Endothelial cell of umbilical vein (primary cell): ENCODE results near the gene PARK7. TPM values are rescaled to one million over a fixed set of nuclear protein-coding genes. Genes with fewer than 3 reads are reported as not detected.

Source experiments
- BruUV-seq: library from RNA; stranded (reverse); fragments of 400-500 nt; replicated peaks from 2 replicates; lab custom pipeline; 2021; lab: Mats Ljungman, UMichigan
- CTCF ChIA-PET: fragments of 300-600, 350-600 bp; sonication (Branson Sonifier 250); formaldehyde crosslinking; loops from one replicate; lab custom pipeline; 2021; ENCODE audit warnings: antibody characterized with exemption, inconsistent platforms; lab: Charles Lee
- POLR2A ChIA-PET: fragments of 300-600, 350-600 bp; sonication (Branson Sonifier 250); formaldehyde crosslinking; loops from one replicate; lab custom pipeline; 2021; ENCODE audit warnings: antibody characterized with exemption, inconsistent platforms; lab: Charles Lee
- DNase-seq: peaks from one replicate; pipeline ENCODE4 v3.0.0-alpha.2; 2011; ENCODE audit warnings: low read depth, low spot score
- FAIRE-seq: peaks from 2 replicates; lab custom pipeline; 2011; peaks lifted over from hg19 to GRCh38; lab: Jason Lieb, UNC
- H2AFZ ChIP-seq: 2 replicates; pipeline ENCODE4 v1.6.0; 2012; ENCODE audit warnings: low read depth, low read length, control low read depth, inconsistent platforms
- H3K27ac ChIP-seq: 2 replicates; pipeline ENCODE4 v1.5.1; 2011; ENCODE audit warnings: low read depth, mild to moderate bottlenecking, control low read depth, low read length, moderate library complexity; ENCODE audit not compliant: insufficient read depth
- H3K27me3 ChIP-seq, 2 experiments: 2 replicates each; pipeline versions ENCODE4 v1.6.0 to v1.6.1; 2011; ENCODE audit warnings: low read length in 2 of 2, mixed read lengths in 1 of 2; ENCODE audit not compliant: control insufficient read depth in 2 of 2, insufficient read depth in 2 of 2
- H3K36me3 ChIP-seq, 2 experiments: 2 replicates in 1 of 2; 3 replicates in 1 of 2; pipeline ENCODE4 v1.5.1; 2011; ENCODE audit warnings: low read length in 2 of 2, mild to moderate bottlenecking in 1 of 2, moderate library complexity in 1 of 2; ENCODE audit not compliant: control insufficient read depth in 2 of 2, insufficient read depth in 2 of 2; ENCODE audit errors: extremely low read depth in 1 of 2
- H3K4me1 ChIP-seq: 3 replicates; pipeline ENCODE4 v1.5.1; 2011; ENCODE audit warnings: mild to moderate bottlenecking, low read length; ENCODE audit not compliant: control insufficient read depth, insufficient read depth; ENCODE audit errors: extremely low read depth
- H3K4me2 ChIP-seq: 2 replicates; pipeline ENCODE4 v1.6.1; 2011; ENCODE audit warnings: low read length, control low read depth, mixed read lengths; ENCODE audit not compliant: insufficient read depth
- H3K4me3 ChIP-seq, 3 experiments: fragments of 200-600 bp in 1 of 3; sonication (generic), shearing (Covaris generic) in 1 of 3; replicated peaks in 1 of 3; 2 replicates each; pipeline ENCODE4 v1.5.1; 2011 to 2016; ENCODE audit warnings: control low read depth in 3 of 3, low read length in 3 of 3, mild to moderate bottlenecking in 2 of 3, inconsistent platforms in 1 of 3, low read depth in 1 of 3, moderate library complexity in 1 of 3; ENCODE audit not compliant: insufficient read depth in 1 of 3
- H3K79me2 ChIP-seq: 2 replicates; pipeline ENCODE4 v1.6.0; 2012; ENCODE audit warnings: low read length, inconsistent platforms; ENCODE audit not compliant: control insufficient read depth, insufficient read depth
- H3K9ac ChIP-seq: replicated peaks from 2 replicates; pipeline ENCODE3; 2011; ENCODE audit warnings: low read length, control low read depth; ENCODE audit not compliant: insufficient read depth; ENCODE audit errors: extremely low read depth
- H3K9me1 ChIP-seq: replicated peaks from 3 replicates; pipeline ENCODE4 v1.6.0; 2011; ENCODE audit warnings: mild to moderate bottlenecking, low read length; ENCODE audit not compliant: control insufficient read depth, insufficient read depth; ENCODE audit errors: extremely low read depth
- H3K9me3 ChIP-seq: replicated peaks from 2 replicates; pipeline ENCODE4 v1.5.1; 2012; ENCODE audit warnings: low read length, inconsistent platforms; ENCODE audit not compliant: control insufficient read depth, insufficient read depth
- H4K20me1 ChIP-seq: replicated peaks from 2 replicates; pipeline ENCODE3; 2011; ENCODE audit warnings: mild to moderate bottlenecking, low read length; ENCODE audit not compliant: control insufficient read depth, insufficient read depth; ENCODE audit errors: extremely low read depth
- EZH2 ChIP-seq: IDR thresholded peaks from 2 replicates; pipeline ENCODE4 v1.6.1; 2012; ENCODE audit warnings: borderline replicate concordance, low read depth, mild to moderate bottlenecking, moderate library complexity, low read length, inconsistent platforms; ENCODE audit not compliant: severe bottlenecking
- FOS ChIP-seq: IDR thresholded peaks from 2 replicates; pipeline ENCODE4 v1.6.1; 2011; ENCODE audit warnings: mild to moderate bottlenecking, low read length, moderate library complexity, borderline replicate concordance; ENCODE audit not compliant: insufficient read depth
- GATA2 ChIP-seq: IDR thresholded peaks from 2 replicates; pipeline ENCODE4 v1.7.0; 2011; ENCODE audit warnings: low read depth, mild to moderate bottlenecking, moderate library complexity, mixed read lengths, low read length; ENCODE audit not compliant: insufficient read length, insufficient read depth
- JUN ChIP-seq: IDR thresholded peaks from 2 replicates; pipeline ENCODE4 v1.6.1; 2011; ENCODE audit warnings: borderline replicate concordance, low read depth; ENCODE audit not compliant: insufficient read length, insufficient read depth
- MAX ChIP-seq: IDR thresholded peaks from 2 replicates; pipeline ENCODE4 v1.6.1; 2011; ENCODE audit not compliant: insufficient read depth, insufficient read length
- MYC ChIP-seq: IDR thresholded peaks from one replicate; pipeline ENCODE4 v1.6.1; 2011; ENCODE audit warnings: mild to moderate bottlenecking, low read depth, low read length
- POLR2A ChIP-seq: IDR thresholded peaks from 2 replicates; pipeline ENCODE4 v1.6.1; 2012; ENCODE audit warnings: low read depth, mild to moderate bottlenecking, control low read depth, low read length
- POLR2AphosphoS5 ChIP-seq: IDR thresholded peaks from 2 replicates; pipeline ENCODE4 v1.6.1; 2012; ENCODE audit warnings: low read depth, mild to moderate bottlenecking, control low read depth, low read length, moderate library complexity; ENCODE audit not compliant: insufficient read depth
- dilution Hi-C: fragments of 300-500 bp; cut with MboI; formaldehyde crosslinking; loops from one replicate; pipeline ENCODE4 v1.15.0; 2019; ENCODE audit warnings: low sequenced_read_pairs; ENCODE audit not compliant: extremely low pct_ligation_motif_present
- intact Hi-C: fragments of 100-400 bp; cut with micrococcal nuclease; formaldehyde crosslinking; loops from one replicate; pipeline ENCODE4 v1.10.0; 2022
- polyA plus RNA-seq, 4 experiments: library from polyadenylated mRNA; depleted of rRNA in 3 of 4; stranded (reverse) in 3 of 4; unstranded in 1 of 4; fragments of >200 nt; gene quantifications; 2 replicates each; pipeline versions ENCODE4 v1.2.1 to v1.2.3, GENCODE V29; 2011 to 2012; ENCODE audit warnings: missing spikeins in 1 of 4
- total RNA-seq: library from RNA; stranded (reverse); gene quantifications from 2 replicates; pipeline ENCODE4 v1.2.3, GENCODE V29; 2021
- TF ChIP-seq, protein P1 (sequence below), 2 donors: IDR thresholded peaks; 1 replicate in 1 of 2; 2 replicates in 1 of 2; pipeline ENCODE4 v1.5.1; 2011; ENCODE audit warnings: low read length in 2 of 2, mild to moderate bottlenecking in 2 of 2, moderate library complexity in 2 of 2, control low read depth in 1 of 2, inconsistent platforms in 1 of 2, low read depth in 1 of 2; ENCODE audit not compliant: insufficient read depth in 1 of 2; ENCODE audit errors: extremely low read depth in 1 of 2

The PARK7 gene
- total and polyA plus RNA-seq, 2 donors (not counting 3 experiments of a cell fraction or from before 2014, with no cell fraction given), result 203 to 294 TPM

- H4K20me1 ChIP-seq, result no peaks in the 10 kb centered on the region
- POLR2A ChIA-PET, result no interaction called here
- CTCF ChIA-PET, result no interaction called here
- H3K36me3 ChIP-seq, result no peaks in the 10 kb centered on the region
- no peaks in the 10 kb centered on the region for H3K27me3 ChIP-seq
- H3K79me2 ChIP-seq, result no peaks in the 10 kb centered on the region
- DNase-seq (no peak), FAIRE-seq (no peak)
- no peak overlapping the region for H3K27ac ChIP-seq
- peaks cover 15% of the 10 kb centered on the region for H3K4me1 ChIP-seq
- dilution Hi-C loops, result no loop called here
- BruUV-seq, result no TSS peak
- no peak overlapping the region for H3K9ac ChIP-seq
- no peak overlapping the region for H3K4me3 ChIP-seq
- no peak overlapping the region for H3K4me2 ChIP-seq
- no peaks in the 10 kb centered on the region for H3K9me1 ChIP-seq
- TF ChIP-seq POLR2A (no peak), FOS (no peak), MAX (no peak), EZH2 (no peak), POLR2AphosphoS5 (no peak), GATA2 (no peak), JUN (no peak), MYC (no peak)
- TF ChIP-seq, protein P1, sequence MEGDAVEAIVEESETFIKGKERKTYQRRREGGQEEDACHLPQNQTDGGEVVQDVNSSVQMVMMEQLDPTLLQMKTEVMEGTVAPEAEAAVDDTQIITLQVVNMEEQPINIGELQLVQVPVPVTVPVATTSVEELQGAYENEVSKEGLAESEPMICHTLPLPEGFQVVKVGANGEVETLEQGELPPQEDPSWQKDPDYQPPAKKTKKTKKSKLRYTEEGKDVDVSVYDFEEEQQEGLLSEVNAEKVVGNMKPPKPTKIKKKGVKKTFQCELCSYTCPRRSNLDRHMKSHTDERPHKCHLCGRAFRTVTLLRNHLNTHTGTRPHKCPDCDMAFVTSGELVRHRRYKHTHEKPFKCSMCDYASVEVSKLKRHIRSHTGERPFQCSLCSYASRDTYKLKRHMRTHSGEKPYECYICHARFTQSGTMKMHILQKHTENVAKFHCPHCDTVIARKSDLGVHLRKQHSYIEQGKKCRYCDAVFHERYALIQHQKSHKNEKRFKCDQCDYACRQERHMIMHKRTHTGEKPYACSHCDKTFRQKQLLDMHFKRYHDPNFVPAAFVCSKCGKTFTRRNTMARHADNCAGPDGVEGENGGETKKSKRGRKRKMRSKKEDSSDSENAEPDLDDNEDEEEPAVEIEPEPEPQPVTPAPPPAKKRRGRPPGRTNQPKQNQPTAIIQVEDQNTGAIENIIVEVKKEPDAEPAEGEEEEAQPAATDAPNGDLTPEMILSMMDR (IDR thresholded peaks at IDR 0.05; ENCODE audit: extremely low read depth in 1 of 2, insufficient read depth in 1 of 2, low read depth in 1 of 2, low read length in 2 of 2), result no peak
- intact Hi-C loops, result no loop called here
- no peak overlapping the region for H2AFZ ChIP-seq
- H3K9me3 ChIP-seq, result no peaks in the 10 kb centered on the region
These were observed 5.1 kb upstream of the PARK7 start for GRCh38 chr1:7956218-7957032.
